Measurements from ENCODE around the gene TOB1.

GRCh38 chr17:50911890-50912289 lies 45.7 kb upstream of the TOB1 start:
- peak in 1 of 2 experiments; percentile 23; a peak in 1 of 4 replicates for TF ChIP-seq CTCF (conservative IDR thresholded peaks at IDR 0.05; ENCODE audit: low read depth in 2 of 2)
- no peak for TF ChIP-seq EZH2phosphoT487 (IDR thresholded peaks at IDR 0.05; ENCODE audit: unreplicated experiment)
- TF ChIP-seq CREB1 (CRISPR knock-in tag; IDR thresholded peaks at IDR 0.05; ENCODE audit: low read depth): no peak
- no peak for TF ChIP-seq EZH2 (IDR thresholded peaks at IDR 0.05; ENCODE audit: low read depth, unreplicated experiment)
- no peak for TF ChIP-seq POLR2AphosphoS5 (IDR thresholded peaks at IDR 0.05; ENCODE audit: low read depth)
- TF ChIP-seq ZNF114 (CRISPR knock-in tag; IDR thresholded peaks at IDR 0.05): no peak
- no peak for TF ChIP-seq JUNB (IDR thresholded peaks at IDR 0.05; ENCODE audit: unreplicated experiment)
- no peak for TF ChIP-seq REST (IDR thresholded peaks at IDR 0.05; ENCODE audit: unreplicated experiment)
